ENCODE results near the gene RSRC1. TPM values are rescaled to one million over a fixed set of nuclear protein-coding genes. Genes with fewer than 3 reads are reported as not detected.

The RSRC1 gene
- total and polyA plus RNA-seq, 2 of the 8 experiments (the other 6 are each of a cell fraction or from before 2014, with no cell fraction given), result 2.0 to 27.9 TPM

- Histone ChIP-seq H2AFZ (ENCODE audit: low read length) (no peak overlapping the region), H3K4ac (replicated peaks; ENCODE audit: insufficient read length, low read depth, low read length) (no peak overlapping the region), H3K27me3 (replicated peaks in 1 of 4; ENCODE audit: control insufficient read depth in 3 of 4, extremely low read depth in 1 of 4, insufficient read depth in 3 of 4, low read length in 3 of 4) (no peaks in the 10 kb centered on the region), H3K27ac (ENCODE audit: low read depth, low read length) (no peak overlapping the region), H2BK5ac (ENCODE audit: low read depth, low read length) (no peak overlapping the region), H3K18ac (ENCODE audit: extremely low read depth, low read length) (no peak overlapping the region), H3K23me2 (ENCODE audit: low read depth, low read length) (no peaks in the 10 kb centered on the region), H3K23ac (ENCODE audit: insufficient read length) (no peak overlapping the region), H3K56ac (replicated peaks; ENCODE audit: insufficient read length, low read depth, low read length) (no peak overlapping the region), H4K20me1 (replicated peaks in 1 of 2; ENCODE audit: control insufficient read depth in 1 of 2, insufficient read depth in 2 of 2, low read length in 2 of 2) (no peaks in the 10 kb centered on the region), H4K8ac (ENCODE audit: extremely low read depth, insufficient read depth, low read length) (no peak overlapping the region), H3K4me2 (ENCODE audit: insufficient read depth in 1 of 2, low read depth in 2 of 2, low read length in 2 of 2) (no peak overlapping the region), H3K14ac (ENCODE audit: insufficient read length) (no peak overlapping the region), H2AK5ac (ENCODE audit: low read depth, low read length) (no peak overlapping the region), H2BK15ac (ENCODE audit: low read length) (no peak overlapping the region), H3K36me3 (ENCODE audit: control insufficient read depth in 2 of 4, insufficient read depth in 4 of 4, low read length in 3 of 4) (no peaks in the 10 kb centered on the region; a peak in 1 of 8 replicates), H4K5ac (ENCODE audit: insufficient read length, low read depth, low read length) (no peak overlapping the region), H3K9me3 (ENCODE audit: insufficient read depth in 2 of 2, low read depth in 1 of 2, low read length in 1 of 2) (no peaks in the 10 kb centered on the region), H3K79me2 (ENCODE audit: control insufficient read depth in 1 of 2, insufficient read depth in 2 of 2, low read length in 2 of 2) (no peaks in the 10 kb centered on the region), H3K4me1 (replicated peaks in 1 of 4; ENCODE audit: control insufficient read depth in 3 of 4, insufficient read depth in 4 of 4, low read length in 3 of 4) (no peaks in the 10 kb centered on the region), H3K4me3 (ENCODE audit: extremely low read depth in 1 of 4, insufficient read depth in 2 of 4, low read depth in 3 of 4, low read length in 4 of 4) (no peak overlapping the region), H2BK12ac (ENCODE audit: low read depth, low read length) (no peak overlapping the region), H2BK20ac (ENCODE audit: low read length) (no peak overlapping the region), H4K91ac (replicated peaks; ENCODE audit: insufficient read length, low read length) (no peak overlapping the region), H3K79me1 (ENCODE audit: low read depth, low read length) (no peaks in the 10 kb centered on the region), H3K9ac (replicated peaks in 1 of 4; ENCODE audit: extremely low read depth in 1 of 4, low read depth in 3 of 4, low read length in 3 of 4) (no peak overlapping the region), H2BK120ac (replicated peaks; ENCODE audit: low read depth, low read length) (no peak overlapping the region)
- ChIA-PET POLR2A (ENCODE audit: partially characterized antibody) (no interaction called here), CTCF (ENCODE audit: partially characterized antibody) (interaction anchor here (1.6 kb wide), 1 partner anchor 16 kb away, joined by 3 read pairs; no protein-coding TSS in a partner anchor)
- no peak for TF ChIP-seq TAF7 (optimal IDR thresholded peaks at IDR 0.05; ENCODE audit: borderline replicate concordance, low read depth, low read length)
- TF ChIP-seq HDAC2 (IDR thresholded peaks at IDR 0.05; ENCODE audit: borderline replicate concordance in 1 of 2, low read depth in 2 of 2, low read length in 2 of 2), result no peak
- no peak for TF ChIP-seq YY1 (IDR thresholded peaks at IDR 0.05; ENCODE audit: low read depth, low read length)
- TF ChIP-seq CBX5 (IDR thresholded peaks at IDR 0.05; ENCODE audit: low read depth, low read length), result no peak
- TF ChIP-seq TCF12 (IDR thresholded peaks at IDR 0.05; ENCODE audit: low read depth, low read length), result no peak
- no peak for TF ChIP-seq CHD2 (IDR thresholded peaks at IDR 0.05; ENCODE audit: low read length)
- no peak for TF ChIP-seq TEAD4 (IDR thresholded peaks at IDR 0.05; ENCODE audit: low read depth, low read length)
- no peak for TF ChIP-seq CREB1 (IDR thresholded peaks at IDR 0.05)
- no peak for TF ChIP-seq RBBP5 (IDR thresholded peaks at IDR 0.05; ENCODE audit: borderline replicate concordance, low read depth, low read length)
- no peak for TF ChIP-seq NRF1 (IDR thresholded peaks at IDR 0.05; ENCODE audit: low read depth, low read length)
- no peak for TF ChIP-seq MAFK (IDR thresholded peaks at IDR 0.05; ENCODE audit: low read depth, low read length)
- TF ChIP-seq NANOG (IDR thresholded peaks at IDR 0.05; ENCODE audit: insufficient read depth, low read depth, low read length, poor library complexity, severe bottlenecking), result no peak
- no peak for TF ChIP-seq RAD21 (IDR thresholded peaks at IDR 0.05 in 1 of 2, conservative IDR thresholded peaks at IDR 0.05 in 1 of 2; ENCODE audit: low read depth in 2 of 2, low read length in 2 of 2)
- no peak for TF ChIP-seq CHD1 (IDR thresholded peaks at IDR 0.05; ENCODE audit: low read depth, low read length)
- no peak for TF ChIP-seq CTBP2 (IDR thresholded peaks at IDR 0.05; ENCODE audit: borderline replicate concordance, insufficient read depth, insufficient read length, low read length)
- FAIRE-seq (no peak), DNase-seq (ENCODE audit: low read depth in 1 of 2, low spot score in 2 of 2) (no peak)
- WGBS, 2 experiments (ENCODE audit: extremely low coverage in 1 of 2, insufficient coverage in 1 of 2, insufficient read length in 1 of 2, insufficient replicate concordance in 2 of 2, low coverage in 1 of 2, low lambda C conversion rate in 2 of 2, missing lambda C conversion rate in 1 of 2), result 98% methylated on average over 2 of the region's 2 CpGs; no CpG with 5 or more reads in 1 of the 2 experiments
Observed at GRCh38 chr3:158140396-158140795, 30.5 kb downstream of the RSRC1 start.

Measured in H1 (cell line).